GM12891 (cell line): Measurements from ENCODE around the gene KRT80.

Source experiments
- POLR2A ChIP-seq: IDR thresholded peaks from 2 replicates; pipeline ENCODE4 v1.6.1; 2011; ENCODE audit warnings: low read depth, low read length, control low read depth
- POLR2AphosphoS5 ChIP-seq: IDR thresholded peaks from 2 replicates; pipeline ENCODE4 v1.6.1; 2011; ENCODE audit warnings: low read depth, low read length, control low read depth

DNA sequence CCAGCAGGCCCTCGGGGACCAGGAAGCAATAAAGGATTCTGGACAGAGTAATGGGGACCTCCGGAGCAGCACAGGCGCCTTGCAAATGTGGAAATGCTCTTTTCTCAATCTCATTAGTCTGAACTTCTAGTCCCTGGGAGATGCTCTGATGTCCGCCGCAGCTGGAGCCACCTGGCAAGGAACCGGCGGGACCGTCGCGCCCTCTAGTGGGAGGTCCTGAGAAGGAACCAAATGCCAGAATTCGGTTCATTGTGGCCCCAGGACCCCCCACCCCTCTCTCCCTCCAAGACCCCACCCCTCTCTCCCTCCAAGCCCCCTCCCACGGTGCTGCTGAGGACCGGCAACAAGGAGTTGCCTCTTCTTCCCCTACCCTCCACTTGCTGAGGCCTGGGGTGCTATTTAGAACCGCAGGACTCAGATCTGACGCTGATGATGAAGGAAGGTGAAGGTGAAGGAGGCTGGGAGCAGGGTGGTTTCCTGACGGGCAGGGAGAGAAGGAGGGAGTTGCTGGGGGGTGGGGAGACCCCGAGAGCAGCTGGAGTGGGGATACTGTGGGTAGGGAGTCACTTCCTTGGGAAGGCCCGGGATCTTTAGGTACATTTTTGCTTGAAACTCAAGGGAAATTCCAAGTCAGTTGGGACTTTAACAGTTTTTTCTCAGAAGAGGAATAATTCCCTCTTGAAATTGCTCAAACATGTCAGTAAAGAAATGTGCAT is 69.8 kb downstream of the KRT80 start:
- TF ChIP-seq POLR2A: no peak
- no peak for TF ChIP-seq POLR2AphosphoS5
